PC-3 (cell line): ENCODE measurements around the gene WDR81.

Source experiments
- CTCF ChIP-seq: fragments of 300-600 bp; sonication (generic); conservative IDR thresholded peaks from 2 replicates; pipeline ENCODE4 v1.5.1; 2017; ENCODE audit warnings: antibody characterized with exemption, low read depth, mild to moderate bottlenecking, low read length
- EZH2 ChIP-seq: fragments of 300-600 bp; sonication (generic); IDR thresholded peaks from one replicate; pipeline ENCODE4 v1.6.1; 2017; ENCODE audit warnings: antibody characterized with exemption, mild to moderate bottlenecking, low read length; ENCODE audit not compliant: unreplicated experiment

GRCh38 chr17:1769822-1770477 is 45.4 kb downstream of the WDR81 start:
- TF ChIP-seq CTCF (no peak), EZH2 (no peak)
